ENCODE results near the gene PRC1. TPM values are rescaled to one million over a fixed set of nuclear protein-coding genes. Genes with fewer than 3 reads are reported as not detected.
"Not testable (repeated sequence)": the region's sequence is repeated elsewhere in the genome, so short reads cannot be mapped to it uniquely, and the experiment has no call there.

Gene PRC1, protein sequence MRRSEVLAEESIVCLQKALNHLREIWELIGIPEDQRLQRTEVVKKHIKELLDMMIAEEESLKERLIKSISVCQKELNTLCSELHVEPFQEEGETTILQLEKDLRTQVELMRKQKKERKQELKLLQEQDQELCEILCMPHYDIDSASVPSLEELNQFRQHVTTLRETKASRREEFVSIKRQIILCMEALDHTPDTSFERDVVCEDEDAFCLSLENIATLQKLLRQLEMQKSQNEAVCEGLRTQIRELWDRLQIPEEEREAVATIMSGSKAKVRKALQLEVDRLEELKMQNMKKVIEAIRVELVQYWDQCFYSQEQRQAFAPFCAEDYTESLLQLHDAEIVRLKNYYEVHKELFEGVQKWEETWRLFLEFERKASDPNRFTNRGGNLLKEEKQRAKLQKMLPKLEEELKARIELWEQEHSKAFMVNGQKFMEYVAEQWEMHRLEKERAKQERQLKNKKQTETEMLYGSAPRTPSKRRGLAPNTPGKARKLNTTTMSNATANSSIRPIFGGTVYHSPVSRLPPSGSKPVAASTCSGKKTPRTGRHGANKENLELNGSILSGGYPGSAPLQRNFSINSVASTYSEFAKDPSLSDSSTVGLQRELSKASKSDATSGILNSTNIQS
- 40.8 and 108 TPM in 2 replicates for total RNA-seq

- peak; percentile 86 to 98 for DNase-seq (ENCODE audit: low read depth in 2 of 2)
Observed at GRCh38 chr15:90994417-90995311, at the start of gene PRC1. PRC1 (minus strand) TSS chr15:90994535; CDS start chr15:90994417, 118 bp downstream.

DNA sequence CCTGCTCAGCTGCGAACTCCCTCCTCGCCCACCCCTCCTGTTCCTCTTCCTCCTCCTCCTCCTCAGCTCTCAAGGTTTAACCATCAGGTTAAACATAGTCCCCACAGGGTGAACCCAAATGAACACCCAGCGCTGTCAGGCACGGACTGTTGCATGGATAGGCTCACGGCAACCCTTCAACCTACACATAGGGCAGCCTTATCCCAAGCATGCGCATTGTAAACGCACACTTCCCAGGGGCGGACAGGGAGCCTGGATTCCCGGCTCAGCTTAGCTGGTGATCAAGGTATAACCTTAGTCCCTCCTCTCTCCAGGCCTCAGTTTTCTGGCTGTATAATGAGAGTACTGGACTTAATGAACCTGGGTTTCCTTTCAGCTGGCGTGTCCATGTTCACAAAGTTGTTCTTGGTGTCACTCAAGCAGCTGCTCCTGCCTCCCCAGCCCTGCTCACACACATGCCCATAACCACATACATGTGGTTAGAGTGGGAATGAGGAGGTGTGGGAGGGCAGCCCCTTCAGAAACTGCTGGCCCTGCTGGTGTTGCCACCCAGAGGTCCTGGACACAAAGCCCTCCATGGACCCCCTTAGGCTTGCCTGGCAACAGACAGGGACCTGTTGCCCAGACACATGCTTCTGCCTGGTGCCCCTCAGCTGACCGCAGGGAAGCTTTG lies 49.0 kb upstream of the PRC1 start:
- no peak for DNase-seq (ENCODE audit: low read depth in 2 of 2)

GRCh38 chr15:91040856-91041255 lies 46.5 kb upstream of the PRC1 start:
- no peak for DNase-seq (ENCODE audit: low read depth in 2 of 2)

- no peak for DNase-seq (ENCODE audit: low read depth in 2 of 2)
Observed at GRCh38 chr15:91039996-91040395, 45.7 kb upstream of the PRC1 start.

DNA sequence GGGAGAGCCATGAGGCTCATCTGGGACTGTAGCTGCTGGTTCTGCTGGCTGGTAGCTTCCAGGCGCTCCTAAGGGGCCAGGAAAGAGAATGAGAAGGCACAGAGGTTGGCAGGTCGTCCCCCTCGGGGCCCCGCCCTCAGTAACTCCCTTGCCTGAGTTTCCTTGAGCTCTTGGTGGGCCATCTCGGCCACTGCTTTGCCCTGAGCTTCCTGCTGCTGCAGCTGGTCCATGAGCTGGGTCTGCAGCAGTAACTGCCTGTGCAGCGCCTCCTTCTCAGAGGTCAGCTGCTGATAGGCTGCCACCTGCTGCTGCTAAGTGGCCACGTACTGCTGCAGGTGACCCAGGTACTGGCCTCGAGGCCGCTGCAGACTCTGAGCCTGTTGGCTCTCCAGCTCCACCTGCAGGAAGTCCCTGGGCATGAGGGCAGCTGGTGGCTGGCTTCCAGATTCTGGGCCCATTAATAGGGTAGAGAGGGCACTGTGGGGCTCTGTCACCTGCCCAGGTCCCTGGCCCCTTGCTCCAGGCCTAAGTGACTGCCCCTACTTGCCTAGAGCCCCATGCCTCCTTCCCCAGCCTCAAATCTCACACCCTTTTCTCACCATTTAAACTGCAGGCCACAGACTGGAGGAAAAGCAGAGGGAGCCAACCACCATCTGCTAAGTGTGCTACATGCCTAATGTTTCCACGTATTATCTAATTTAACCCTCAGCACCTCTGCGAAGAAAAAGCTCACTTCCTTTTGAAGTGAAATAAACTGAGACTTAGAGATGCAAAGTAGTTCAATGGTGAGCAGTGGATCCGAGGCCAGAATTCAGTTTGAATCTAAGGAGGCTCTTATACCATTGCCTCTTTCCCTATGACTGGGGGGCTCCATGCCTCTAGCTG lies 38.8 kb upstream of the PRC1 start:
- DNase-seq (ENCODE audit: low read depth in 2 of 2): peak; percentile 15 to 51

DNA sequence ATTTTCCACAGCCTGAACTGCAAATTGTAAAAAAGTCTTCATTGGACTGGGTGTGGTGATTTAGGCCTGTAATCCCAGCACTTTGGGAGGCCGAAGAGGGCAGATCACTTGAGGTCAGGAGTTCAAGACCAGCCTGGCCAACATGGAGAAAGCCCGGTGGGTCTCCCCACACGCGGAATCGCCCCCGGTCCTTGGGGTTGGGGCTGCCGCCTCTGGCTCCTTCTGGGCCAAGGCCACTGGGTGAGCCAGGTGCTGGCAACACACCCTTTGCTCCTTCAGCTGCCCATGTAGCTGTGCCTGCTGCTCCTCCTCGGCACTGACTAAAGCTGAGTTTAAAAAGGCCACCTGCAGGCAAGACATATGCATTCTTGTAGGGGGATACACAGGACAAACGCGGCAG lies 37.5 kb upstream of the PRC1 start:
- DNase-seq (ENCODE audit: low read depth in 2 of 2): no peak

- DNase-seq (ENCODE audit: low read depth in 2 of 2): no peak
Observed at GRCh38 chr15:91027677-91028076, 33.3 kb upstream of the PRC1 start.

- no peak for DNase-seq (ENCODE audit: low read depth in 2 of 2)
Observed at GRCh38 chr15:91023720-91024119, 29.4 kb upstream of the PRC1 start.

DNA sequence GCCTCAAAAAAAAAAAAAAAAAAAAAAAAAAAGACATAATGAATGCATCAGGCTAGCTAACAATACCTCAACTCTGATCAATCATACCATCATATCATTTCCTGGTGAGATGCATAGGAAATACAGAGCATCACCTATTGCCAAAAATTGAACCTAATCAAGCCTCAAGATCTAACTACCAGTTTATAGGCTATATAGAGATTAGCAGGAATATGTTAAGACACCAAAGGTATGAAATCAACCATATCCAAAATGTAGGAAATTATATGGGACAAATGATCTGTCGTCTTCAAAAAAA lies 28.4 kb upstream of the PRC1 start:
- no peak for DNase-seq (ENCODE audit: low read depth in 2 of 2)

GRCh38 chr15:91022075-91022831 lies 27.9 kb upstream of the PRC1 start, which contains the start of gene VPS33B:
VPS33B (minus strand) TSS chr15:91022594; CDS start chr15:91022249, 345 bp downstream.
- DNase-seq (ENCODE audit: low read depth in 2 of 2): peak; percentile 78 to 89

- no peak for DNase-seq (ENCODE audit: low read depth in 2 of 2)
Observed at GRCh38 chr15:91021516-91022074, 27.3 kb upstream of the PRC1 start.

DNA sequence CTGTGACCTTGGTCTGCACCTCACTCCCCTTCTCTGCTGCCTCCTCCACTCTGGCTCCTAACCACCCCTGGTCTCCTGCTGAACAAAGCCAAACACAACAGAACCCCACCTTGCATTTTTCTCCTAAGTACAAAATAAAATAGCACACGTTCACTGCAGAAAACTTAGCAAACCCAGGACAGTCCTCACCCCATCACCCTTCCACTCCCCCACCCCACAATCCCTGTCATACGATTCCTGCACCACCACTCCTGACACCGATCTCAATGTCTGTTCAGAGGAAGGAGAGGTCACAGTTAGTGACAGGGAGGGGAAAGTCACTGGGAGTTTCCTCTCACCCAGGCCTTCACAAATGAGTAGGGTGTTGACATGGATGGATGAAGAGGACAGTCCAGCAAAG lies 23.8 kb upstream of the PRC1 start:
- no peak for DNase-seq (ENCODE audit: low read depth in 2 of 2)

GRCh38 chr15:91017716-91018115 lies 23.4 kb upstream of the PRC1 start:
- no peak for DNase-seq (ENCODE audit: low read depth in 2 of 2)

DNA sequence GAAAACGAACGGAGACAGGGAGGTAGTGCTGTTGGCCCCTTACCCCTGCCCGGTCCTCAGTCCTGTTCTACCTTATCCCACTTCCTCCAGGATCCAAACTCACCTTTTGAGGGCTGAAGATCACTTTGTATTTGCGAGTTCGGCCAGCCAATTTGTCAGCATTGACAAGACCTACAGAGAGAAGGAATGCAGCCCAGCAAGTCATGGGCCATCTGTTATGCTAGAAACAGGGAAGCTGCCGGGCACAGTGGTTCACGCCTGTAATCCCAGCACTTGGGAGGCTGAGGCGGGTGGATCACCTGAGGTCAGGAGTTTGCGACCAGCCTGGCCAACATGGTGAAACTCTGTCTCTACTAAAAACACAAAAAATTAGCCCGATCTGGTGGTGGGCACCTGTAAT lies 19.4 kb upstream of the PRC1 start:
- not testable (repeated sequence) for DNase-seq (ENCODE audit: low read depth in 2 of 2)

GRCh38 chr15:91007266-91007665 lies 12.9 kb upstream of the PRC1 start:
- DNase-seq (ENCODE audit: low read depth in 2 of 2): no peak

GRCh38 chr15:91001209-91001608 lies 6.9 kb upstream of the PRC1 start:
- no peak for DNase-seq (ENCODE audit: low read depth in 2 of 2)

DNA sequence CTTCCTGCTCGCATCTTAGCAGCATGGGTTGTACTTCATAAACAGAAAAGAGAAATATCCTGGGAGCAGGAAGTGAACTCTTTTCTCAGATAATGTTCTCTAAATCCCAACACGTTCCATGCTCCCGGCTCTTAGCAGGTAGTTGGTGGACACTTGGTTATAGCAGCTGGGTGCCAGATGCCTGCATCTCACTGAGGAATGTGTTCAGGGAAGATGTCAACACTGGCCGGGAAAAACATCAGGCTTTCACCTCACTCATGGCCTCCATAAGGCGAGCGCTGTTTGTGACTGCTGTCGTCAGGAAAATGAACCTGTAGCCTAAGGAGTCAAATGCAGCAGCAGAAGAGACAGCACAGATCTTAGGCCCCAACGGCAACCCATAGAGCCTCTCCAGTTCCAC lies 4.4 kb upstream of the PRC1 start:
- no peak for DNase-seq (ENCODE audit: low read depth in 2 of 2)

- no peak for DNase-seq (ENCODE audit: low read depth in 2 of 2)
Observed at GRCh38 chr15:90994059-90994416, 297 bp downstream of the PRC1 start.

GRCh38 chr15:90991587-90992285 lies 2.6 kb downstream of the PRC1 start:
- DNase-seq (ENCODE audit: low read depth in 2 of 2): no peak

Measured in dermis microvascular lymphatic vessel endothelial cell (primary cell).